ENCODE data around the gene DNAJC4. TPM values are rescaled to one million over a fixed set of nuclear protein-coding genes. Genes with fewer than 3 reads are reported as not detected.

The DNAJC4 gene
- total and polyA plus RNA-seq, 9 of the 15 experiments (the other 6 are each of a cell fraction or from before 2014, with no cell fraction given) = 4.0 to 32.6 (median 19.9) TPM

DNA sequence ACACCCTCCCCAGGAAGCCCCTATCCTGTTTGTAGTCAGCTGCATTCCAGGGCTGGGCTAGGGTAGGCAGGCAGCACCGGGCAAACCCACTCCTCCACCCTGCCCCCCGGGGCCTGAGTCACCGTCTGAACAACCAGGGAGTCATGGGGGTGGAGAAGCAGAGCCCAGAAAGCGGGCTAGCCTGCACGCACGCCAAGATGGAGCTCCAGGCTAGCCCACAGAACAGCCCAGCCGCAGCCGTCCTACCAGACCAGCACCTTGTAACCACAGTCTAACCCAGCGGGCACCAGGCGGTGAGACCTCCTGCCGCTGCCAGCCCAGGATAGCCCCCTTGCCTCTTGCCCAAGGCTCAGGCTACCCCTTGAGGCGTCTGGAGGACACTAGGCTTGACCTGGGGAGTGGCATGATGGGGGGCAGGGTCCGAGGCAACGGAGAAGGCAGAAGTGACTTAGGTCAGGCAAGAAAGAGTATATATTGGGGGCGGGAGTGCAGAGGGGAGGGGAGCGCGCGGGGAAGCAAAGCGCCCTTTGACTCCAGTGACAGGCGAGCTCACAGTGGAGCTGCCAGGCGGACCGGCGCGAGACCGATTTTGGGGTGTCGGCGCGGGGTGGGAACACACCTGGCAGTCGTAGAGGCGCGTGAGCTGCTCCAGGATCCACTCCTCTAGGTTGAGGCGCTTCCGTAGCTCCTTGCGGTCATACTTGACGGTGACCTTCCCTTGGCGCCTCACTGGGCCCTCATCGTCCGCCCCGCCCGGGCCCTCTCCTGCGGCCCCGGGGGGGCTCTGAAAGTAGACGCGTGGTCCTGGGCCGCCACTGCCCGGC is 15.7 kb downstream of the DNAJC4 start (continued):
- TF ChIP-seq GTF2A2 (tag; IDR thresholded peaks at IDR 0.05) = no peak
- TF ChIP-seq CBFA2T2 (conservative IDR thresholded peaks at IDR 0.05) = no peak
- TF ChIP-seq, protein P1, sequence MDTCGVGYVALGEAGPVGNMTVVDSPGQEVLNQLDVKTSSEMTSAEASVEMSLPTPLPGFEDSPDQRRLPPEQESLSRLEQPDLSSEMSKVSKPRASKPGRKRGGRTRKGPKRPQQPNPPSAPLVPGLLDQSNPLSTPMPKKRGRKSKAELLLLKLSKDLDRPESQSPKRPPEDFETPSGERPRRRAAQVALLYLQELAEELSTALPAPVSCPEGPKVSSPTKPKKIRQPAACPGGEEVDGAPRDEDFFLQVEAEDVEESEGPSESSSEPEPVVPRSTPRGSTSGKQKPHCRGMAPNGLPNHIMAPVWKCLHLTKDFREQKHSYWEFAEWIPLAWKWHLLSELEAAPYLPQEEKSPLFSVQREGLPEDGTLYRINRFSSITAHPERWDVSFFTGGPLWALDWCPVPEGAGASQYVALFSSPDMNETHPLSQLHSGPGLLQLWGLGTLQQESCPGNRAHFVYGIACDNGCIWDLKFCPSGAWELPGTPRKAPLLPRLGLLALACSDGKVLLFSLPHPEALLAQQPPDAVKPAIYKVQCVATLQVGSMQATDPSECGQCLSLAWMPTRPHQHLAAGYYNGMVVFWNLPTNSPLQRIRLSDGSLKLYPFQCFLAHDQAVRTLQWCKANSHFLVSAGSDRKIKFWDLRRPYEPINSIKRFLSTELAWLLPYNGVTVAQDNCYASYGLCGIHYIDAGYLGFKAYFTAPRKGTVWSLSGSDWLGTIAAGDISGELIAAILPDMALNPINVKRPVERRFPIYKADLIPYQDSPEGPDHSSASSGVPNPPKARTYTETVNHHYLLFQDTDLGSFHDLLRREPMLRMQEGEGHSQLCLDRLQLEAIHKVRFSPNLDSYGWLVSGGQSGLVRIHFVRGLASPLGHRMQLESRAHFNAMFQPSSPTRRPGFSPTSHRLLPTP (IDR thresholded peaks at IDR 0.05; ENCODE audit: borderline replicate concordance, extremely low read depth, insufficient read length) = no peak
- no peak for TF ChIP-seq CXXC5 (CRISPR knock-in tag; IDR thresholded peaks at IDR 0.05)
- no peak for TF ChIP-seq THAP7 (CRISPR knock-in tag; IDR thresholded peaks at IDR 0.05)
- peak in 1 of 2 experiments; percentile 42; a peak in 2 of 4 replicates for TF ChIP-seq MLLT1 (IDR thresholded peaks at IDR 0.05)
- peak; percentile 38; the same call in 1 of the 2 replicates for TF ChIP-seq VEZF1 (CRISPR knock-in tag; IDR thresholded peaks at IDR 0.05)
- TF ChIP-seq HLTF (IDR thresholded peaks at IDR 0.05) = peak; percentile 96
- no peak for TF ChIP-seq TCF3 (CRISPR knock-in tag; IDR thresholded peaks at IDR 0.05)
- 0 out of 2 replicates have a peak, but pooled peaks have one; percentile 37 for TF ChIP-seq MYNN (IDR thresholded peaks at IDR 0.05)
- no peak for TF ChIP-seq MYNN (CRISPR knock-in tag; IDR thresholded peaks at IDR 0.05)
- TF ChIP-seq FOXP4 (CRISPR knock-in tag; IDR thresholded peaks at IDR 0.05; ENCODE audit: borderline replicate concordance) = no peak
- no peak for TF ChIP-seq KHSRP (IDR thresholded peaks at IDR 0.05)
- no peak for TF ChIP-seq PHTF2 (CRISPR knock-in tag; IDR thresholded peaks at IDR 0.05)
- TF ChIP-seq SMARCA4 (IDR thresholded peaks at IDR 0.05) = no peak; the same call in 1 of the 2 replicates
- no peak for TF ChIP-seq ZNF398 (CRISPR knock-in tag; IDR thresholded peaks at IDR 0.05)
- no peak for TF ChIP-seq POU5F1 (IDR thresholded peaks at IDR 0.05; ENCODE audit: borderline replicate concordance, low read depth, low read length, partially characterized antibody)
- TF ChIP-seq ZNF354B (CRISPR knock-in tag; IDR thresholded peaks at IDR 0.05) = no peak
